Middle frontal gyrus (tissue), 1 donor: Measurements from ENCODE around the gene CUBN.
"Not testable (repeated sequence)": the region's sequence is repeated elsewhere in the genome, so short reads cannot be mapped to it uniquely, and the experiment has no call there.

Experiments
- DNase-seq: peaks from one replicate; pipeline ENCODE4 v3.0.0-alpha.2; 2015; ENCODE audit warnings: low spot score; ENCODE audit errors: extremely low spot score

The CUBN gene

DNA sequence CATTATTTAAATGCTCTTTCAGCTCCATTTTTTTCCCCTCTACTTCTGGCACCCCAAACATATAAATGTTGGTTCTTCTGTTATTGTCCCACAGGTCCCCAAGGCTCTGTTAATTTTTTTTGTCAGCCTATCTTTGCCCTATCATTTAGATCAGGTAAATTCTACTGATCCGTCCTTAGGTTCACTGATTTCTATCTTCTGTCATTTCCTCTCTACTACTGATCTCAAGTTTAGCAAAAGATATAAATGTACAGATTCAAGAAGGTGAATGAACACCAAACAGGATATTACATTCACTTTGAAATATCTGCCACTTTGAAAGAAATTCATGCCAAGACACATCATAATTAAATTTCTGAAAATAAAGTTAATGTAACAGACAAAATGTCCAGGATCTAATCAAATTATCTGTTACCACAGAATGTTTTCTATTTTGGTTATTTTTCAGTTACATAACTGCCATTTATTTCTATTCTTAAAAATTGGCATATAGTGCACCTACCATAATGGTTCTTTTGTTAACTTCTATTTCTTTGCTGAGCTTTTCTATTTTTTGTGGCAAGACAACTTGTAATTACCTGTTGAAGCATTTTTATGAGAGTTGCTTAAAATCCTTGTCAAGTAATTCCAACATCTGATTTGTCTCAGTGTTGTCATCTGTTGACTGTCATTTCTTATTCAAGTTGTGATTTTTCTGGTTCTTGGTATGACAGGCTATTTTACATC is 12.1 kb upstream of the CUBN start:
- no peak for DNase-seq

- no peak for DNase-seq
Measured at GRCh38 chr10:17140386-17140761, 10.8 kb upstream of the CUBN start.

DNA sequence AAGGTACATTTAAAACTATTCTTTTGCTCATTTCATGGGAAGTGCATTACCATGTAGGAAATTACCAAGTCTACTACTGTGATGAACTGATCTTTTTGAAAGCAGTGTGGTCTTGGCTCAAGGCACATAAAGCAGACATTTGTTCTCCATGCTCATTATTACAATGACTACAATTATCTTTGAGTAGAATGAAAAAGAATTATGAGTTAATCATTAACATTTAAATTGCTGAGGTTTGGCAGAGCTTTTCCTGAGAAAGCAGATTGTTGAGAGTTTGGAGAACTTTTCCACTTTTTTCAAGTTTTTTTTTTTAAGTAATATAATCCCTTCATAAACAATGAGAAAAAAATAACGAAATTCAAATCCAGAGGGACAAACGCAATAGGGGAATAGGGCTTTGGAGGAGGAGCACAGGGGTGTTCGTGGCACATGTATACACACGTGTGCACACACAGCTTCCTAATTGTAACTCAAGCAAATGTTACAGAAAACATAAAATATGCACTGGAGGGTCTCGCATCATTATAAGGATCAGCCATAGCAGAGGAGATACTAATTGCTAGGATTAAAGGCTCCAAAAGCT is 8.9 kb upstream of the CUBN start:
- DNase-seq = no peak

DNA sequence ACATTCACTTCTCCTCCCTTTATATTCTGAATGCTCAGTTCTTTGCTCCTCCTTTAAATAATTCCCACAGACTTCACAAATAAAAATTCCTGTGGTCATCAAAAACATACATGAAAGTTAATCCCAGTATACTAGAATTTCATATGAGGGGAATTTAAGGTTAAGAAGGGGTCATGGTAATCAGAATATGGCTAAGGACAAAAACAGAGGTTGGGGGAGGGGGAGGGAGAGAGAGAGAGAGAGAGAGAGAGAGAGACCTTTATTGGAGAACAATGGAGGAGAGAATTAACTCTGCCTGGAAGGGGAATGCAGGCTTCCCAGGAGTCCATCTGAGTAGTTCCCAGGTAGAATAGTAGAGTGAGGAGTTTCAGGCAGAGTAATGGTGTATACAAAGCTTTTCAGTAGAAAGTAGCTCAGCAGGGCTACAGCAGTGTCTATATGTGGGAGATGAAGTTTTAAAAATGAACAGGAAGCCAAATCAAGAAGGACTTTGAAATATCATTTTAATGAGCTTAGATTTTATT is 5.2 kb upstream of the CUBN start:
- no peak for DNase-seq

DNA sequence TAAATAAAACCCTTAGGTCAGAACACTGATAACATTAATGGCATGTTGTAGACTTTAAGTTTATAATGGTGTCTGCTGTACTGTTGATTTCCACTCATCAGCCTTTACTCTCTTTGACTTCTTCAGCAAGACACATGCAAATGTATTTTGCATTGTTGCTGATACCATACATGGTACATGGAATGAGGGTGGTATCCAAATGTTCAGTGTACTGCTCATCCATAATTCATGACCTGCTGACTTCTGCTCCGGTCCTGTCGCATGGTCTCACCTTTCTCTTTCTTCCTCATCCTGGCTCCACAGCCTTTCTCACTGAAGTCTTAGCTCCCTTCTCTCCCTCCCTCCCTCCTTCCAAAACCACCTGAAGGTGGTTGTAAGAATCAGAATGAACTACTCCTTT is 4.7 kb upstream of the CUBN start:
- no peak for DNase-seq

GRCh38 chr10:17128261-17128660 is 1.4 kb downstream of the CUBN start:
- no peak for DNase-seq

GRCh38 chr10:17126327-17126726 is 3.3 kb downstream of the CUBN start:
- no peak for DNase-seq

GRCh38 chr10:17125206-17125893 is 4.3 kb downstream of the CUBN start:
- no peak for DNase-seq

DNA sequence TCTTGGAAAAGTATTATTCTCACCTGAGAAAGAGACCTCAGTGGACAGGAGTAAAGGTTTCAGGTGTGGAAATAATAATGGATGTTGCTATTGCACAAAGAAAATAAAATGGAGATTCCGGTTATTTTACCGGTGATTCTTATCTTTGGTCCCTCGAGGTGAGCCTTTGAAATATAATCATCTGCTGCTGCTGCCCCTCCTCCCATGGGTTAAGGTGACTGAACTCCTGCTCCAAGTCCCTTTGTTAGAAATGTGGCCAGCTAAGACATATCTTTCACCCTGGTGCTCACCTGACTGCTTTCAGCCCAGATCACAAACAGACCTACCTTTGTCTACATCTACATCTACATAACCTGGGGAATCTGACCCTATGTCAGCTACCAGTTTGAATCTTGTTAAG is 5.7 kb downstream of the CUBN start:
- no peak for DNase-seq

- DNase-seq = no peak
Measured at GRCh38 chr10:17122726-17123661, 6.6 kb downstream of the CUBN start.

DNA sequence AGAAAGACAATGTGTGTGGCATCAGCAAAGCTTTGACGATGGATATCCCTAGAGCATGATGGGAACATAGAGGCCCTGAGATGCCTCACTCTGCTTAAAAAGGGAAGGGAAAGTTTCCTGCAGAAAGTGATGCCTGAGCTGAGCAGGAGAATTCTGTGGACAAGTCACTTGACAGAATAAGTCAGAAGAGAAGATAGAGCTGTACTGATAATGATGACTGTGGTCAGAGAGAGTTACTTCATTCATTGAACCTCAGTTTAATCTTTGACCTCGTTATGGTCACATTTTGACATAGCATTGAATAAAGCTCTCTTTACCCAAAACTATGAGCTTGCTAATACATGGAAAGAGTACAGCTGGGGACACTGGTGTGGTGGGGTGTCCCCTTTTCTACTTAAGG is 7.6 kb downstream of the CUBN start:
- DNase-seq = no peak

DNA sequence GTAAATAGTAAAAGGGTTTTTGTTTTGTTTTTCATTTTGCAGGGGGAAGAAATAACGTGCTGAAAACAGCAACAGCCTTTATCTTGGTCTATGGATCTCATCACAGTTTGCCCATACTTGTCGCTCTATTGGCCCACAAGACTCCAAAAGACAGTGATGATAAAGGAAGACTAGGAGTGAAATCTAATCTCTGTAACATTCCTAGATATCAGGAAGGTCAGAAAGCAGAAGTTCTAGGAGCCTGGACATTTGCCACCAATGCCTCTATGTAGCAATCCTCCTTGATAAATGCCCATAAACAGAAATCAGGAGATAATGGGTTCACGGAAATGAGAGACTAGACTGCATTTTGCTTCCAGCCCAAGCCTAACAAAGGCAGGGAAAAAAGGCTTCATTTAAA is 8.9 kb downstream of the CUBN start:
- no peak for DNase-seq

DNA sequence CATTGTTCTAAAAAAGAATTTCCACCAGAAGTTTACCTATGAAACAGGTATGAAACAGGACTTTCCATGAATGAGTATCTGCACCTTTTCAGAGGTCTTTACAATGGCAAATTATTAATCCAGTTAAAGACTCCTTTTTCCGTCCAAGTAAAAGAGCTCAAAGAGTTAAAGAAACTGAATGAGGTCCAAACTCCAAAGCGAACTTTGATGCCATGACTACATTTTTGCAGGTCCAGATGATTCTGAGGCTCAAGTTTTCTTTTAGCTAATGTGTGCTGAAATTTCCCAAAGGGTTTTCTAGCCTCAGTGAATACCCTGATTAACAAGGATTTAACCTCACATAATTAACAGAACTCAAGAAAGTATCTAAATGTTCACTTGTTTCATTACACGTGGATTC is 9.8 kb downstream of the CUBN start:
- no peak for DNase-seq

- no peak for DNase-seq
Measured at GRCh38 chr10:17116193-17116592, 13.4 kb downstream of the CUBN start.

DNA sequence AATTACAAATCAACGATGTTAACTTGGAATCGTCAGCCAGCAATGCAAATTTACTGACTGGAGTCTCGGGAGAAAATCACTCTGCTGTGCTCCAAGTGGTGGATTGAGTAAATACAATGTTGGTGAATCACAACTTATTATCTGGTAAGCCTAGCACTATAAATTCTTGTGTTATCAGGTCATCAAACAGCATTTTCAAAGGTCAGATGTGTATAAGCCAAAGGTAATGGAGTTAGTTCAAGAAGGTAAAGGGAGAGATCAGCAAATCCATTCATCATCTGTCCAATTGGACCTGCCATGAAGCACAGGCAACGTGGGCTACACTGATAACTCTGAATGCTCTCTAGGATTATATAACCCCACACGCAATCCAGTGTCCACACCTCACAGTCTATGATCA is 13.9 kb downstream of the CUBN start:
- no peak for DNase-seq

DNA sequence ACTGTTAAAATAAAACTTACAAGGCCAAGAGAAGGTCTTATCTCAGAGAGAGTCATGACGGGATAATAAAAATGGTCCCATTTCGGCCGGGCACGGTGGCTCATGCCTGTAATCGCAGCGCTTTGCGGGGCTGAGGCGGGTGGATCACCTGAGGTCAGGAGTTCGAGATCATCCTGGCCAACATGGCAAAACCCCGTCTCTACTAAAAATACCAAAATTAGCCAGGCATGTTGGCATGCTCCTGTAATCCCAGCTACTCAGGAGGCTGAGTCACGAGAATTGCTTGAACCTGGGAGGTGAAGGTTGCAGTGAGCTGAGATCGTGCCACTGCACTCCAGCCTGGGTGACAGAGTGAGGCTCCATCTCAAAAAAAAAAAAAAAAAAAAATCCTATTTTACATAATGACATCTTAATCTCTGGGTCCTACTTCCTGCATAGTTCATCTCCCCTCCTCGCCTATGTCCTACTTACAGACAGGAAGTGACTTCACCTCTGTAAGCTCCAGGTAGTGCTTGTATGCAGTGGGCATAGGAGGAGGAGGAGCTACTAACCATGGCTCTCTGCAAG is 14.7 kb downstream of the CUBN start:
- not testable (repeated sequence) for DNase-seq

DNA sequence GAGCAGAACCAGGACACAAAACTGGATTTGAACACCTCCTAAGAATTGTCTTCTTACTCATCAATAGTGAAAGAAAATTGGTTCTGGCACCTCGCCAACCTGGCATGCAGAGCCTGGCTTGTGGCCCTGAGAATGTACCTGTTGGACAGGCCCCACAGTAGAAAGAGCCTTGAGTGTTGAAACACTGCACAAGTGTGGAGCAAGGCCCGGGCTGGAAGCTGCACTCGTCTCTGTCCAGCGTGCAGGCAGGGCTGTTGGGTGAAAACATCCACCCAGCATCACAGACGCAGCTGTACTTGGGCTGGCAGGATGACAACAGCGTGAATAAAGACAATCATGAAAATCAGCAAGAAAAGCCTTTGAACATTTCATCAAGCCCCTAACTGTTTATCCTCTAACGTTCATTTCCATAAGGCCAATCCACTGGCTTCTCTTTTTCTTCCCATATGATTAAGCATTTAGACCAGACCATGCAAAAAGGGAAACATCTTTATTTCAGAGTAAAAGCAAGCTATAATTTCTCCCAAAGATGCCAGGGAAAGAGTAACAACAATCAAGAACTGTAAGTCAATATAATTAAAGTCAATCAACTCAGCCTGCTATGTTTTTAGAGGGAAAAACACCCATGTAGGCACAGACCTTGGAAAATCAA is 15.6 kb downstream of the CUBN start:
- no peak for DNase-seq

- DNase-seq = no peak
Measured at GRCh38 chr10:17113346-17113745, 16.3 kb downstream of the CUBN start.

GRCh38 chr10:17112566-17112965 is 17.0 kb downstream of the CUBN start:
- no peak for DNase-seq

- no peak for DNase-seq
Measured at GRCh38 chr10:17109475-17110207, 20.0 kb downstream of the CUBN start.
